Measurements from ENCODE around the gene SIGLEC11.
"Not testable (repeated sequence)": the region's sequence is repeated elsewhere in the genome, so short reads cannot be mapped to it uniquely, and the experiment has no call there.

SIGLEC11 gene

GRCh38 chr19:49924881-49925210 is 36.1 kb downstream of the SIGLEC11 start:
- not testable (repeated sequence) for DNase-seq

- no peak for DNase-seq
These were observed 36.7 kb downstream of the SIGLEC11 start for GRCh38 chr19:49924004-49924880.

- DNase-seq: no peak
These were observed 37.6 kb downstream of the SIGLEC11 start for GRCh38 chr19:49923055-49924003.

GRCh38 chr19:49921871-49922795 is 38.8 kb downstream of the SIGLEC11 start:
- no peak for DNase-seq

GRCh38 chr19:49920624-49921363 is 40.2 kb downstream of the SIGLEC11 start:
- DNase-seq: no peak

GRCh38 chr19:49918089-49918488 is 42.9 kb downstream of the SIGLEC11 start:
- no peak for DNase-seq

GRCh38 chr19:49916839-49917733 is 43.9 kb downstream of the SIGLEC11 start:
- no peak for DNase-seq

- DNase-seq: no peak
These were observed 45.7 kb downstream of the SIGLEC11 start for GRCh38 chr19:49915271-49915670.

GRCh38 chr19:49913720-49914119 is 47.3 kb downstream of the SIGLEC11 start:
- DNase-seq: no peak

GRCh38 chr19:49912965-49913685 is 47.8 kb downstream of the SIGLEC11 start:
- DNase-seq: no peak

GRCh38 chr19:49911381-49912145 is 49.4 kb downstream of the SIGLEC11 start:
- DNase-seq: peak; percentile 24 to 38

- DNase-seq: no peak
These were observed 50.8 kb downstream of the SIGLEC11 start for GRCh38 chr19:49910179-49910578.

- DNase-seq: no peak
These were observed 52.2 kb downstream of the SIGLEC11 start for GRCh38 chr19:49908480-49909420.

- no peak for DNase-seq
These were observed 53.1 kb downstream of the SIGLEC11 start for GRCh38 chr19:49907745-49908446.

GRCh38 chr19:49906879-49907564 is 54.0 kb downstream of the SIGLEC11 start:
- no peak for DNase-seq

GRCh38 chr19:49904136-49904535 is 56.8 kb downstream of the SIGLEC11 start:
- no peak for DNase-seq
